SU-DHL-6 (cell line): ENCODE results near the gene IGFBP4.

Experiments used
- CTCF ChIP-seq: fragments of 200-600 bp; sonication (generic); IDR thresholded peaks from one replicate; pipeline ENCODE4 v1.5.1; 2017; ENCODE audit warnings: antibody characterized with exemption, mild to moderate bottlenecking, low read length, moderate library complexity; ENCODE audit not compliant: insufficient read depth, poor library complexity, severe bottlenecking
- EZH2phosphoT487 ChIP-seq: fragments of 200-600 bp; sonication (generic), shearing (Covaris generic); conservative IDR thresholded peaks from 2 replicates; pipeline ENCODE4 v1.6.1; 2018; ENCODE audit warnings: mild to moderate bottlenecking, antibody characterized with exemption, low read length, moderate library complexity, mixed read lengths

- TF ChIP-seq CTCF (no peak), EZH2phosphoT487 (no peak)
Observed at GRCh38 chr17:40452216-40452787, 9.1 kb downstream of the IGFBP4 start.
